GM19239 (cell line): ENCODE results near the gene PIEZO2.
A peak's percentile ranks its signal among the peaks of the same experiment; 100 is the strongest.

Source experiments
- DNase-seq: peaks from one replicate; pipeline ENCODE4 v3.0.0; 2011; ENCODE audit warnings: low spot score; ENCODE audit not compliant: insufficient read length
- FAIRE-seq: peaks from 2 replicates; lab custom pipeline; 2011; peaks lifted over from hg19 to GRCh38; lab: Jason Lieb, UNC

PIEZO2 gene

GRCh38 chr18:11077548-11078187 is 71.7 kb downstream of the PIEZO2 start:
- DNase-seq (no peak), FAIRE-seq (no peak)

- DNase-seq: no peak
These were observed 74.5 kb downstream of the PIEZO2 start for GRCh38 chr18:11074889-11075288.

GRCh38 chr18:11073971-11074370 is 75.4 kb downstream of the PIEZO2 start:
- DNase-seq: no peak
- no peak for FAIRE-seq

More at GRCh38 chr18:11074889-11075288, 74.5 kb downstream of the PIEZO2 start:
- FAIRE-seq: no peak

- DNase-seq: no peak
- no peak for FAIRE-seq
These were observed 76.7 kb downstream of the PIEZO2 start for GRCh38 chr18:11072632-11073031.

GRCh38 chr18:11071300-11071699 is 78.1 kb downstream of the PIEZO2 start:
- FAIRE-seq (no peak), DNase-seq (no peak)

- no peak for FAIRE-seq
These were observed 78.8 kb downstream of the PIEZO2 start for GRCh38 chr18:11070593-11070992.

GRCh38 chr18:11066038-11066437 is 83.3 kb downstream of the PIEZO2 start:
- DNase-seq: no peak
- no peak for FAIRE-seq

More at GRCh38 chr18:11070593-11070992, 78.8 kb downstream of the PIEZO2 start:
- DNase-seq: no peak

GRCh38 chr18:11064727-11065460 is 84.5 kb downstream of the PIEZO2 start:
- DNase-seq (no peak), FAIRE-seq (no peak)

- FAIRE-seq (no peak), DNase-seq (no peak)
These were observed 85.3 kb downstream of the PIEZO2 start for GRCh38 chr18:11064106-11064505.

- no peak for FAIRE-seq
- DNase-seq: no peak
These were observed 93.6 kb downstream of the PIEZO2 start for GRCh38 chr18:11055721-11056120.

GRCh38 chr18:11054497-11054896 is 94.9 kb downstream of the PIEZO2 start:
- DNase-seq (no peak), FAIRE-seq (no peak)

- DNase-seq: no peak
- FAIRE-seq: no peak
These were observed 96.1 kb downstream of the PIEZO2 start for GRCh38 chr18:11053293-11053692.

- FAIRE-seq: no peak
These were observed 96.6 kb downstream of the PIEZO2 start for GRCh38 chr18:11052800-11053199.

GRCh38 chr18:11051462-11051861 is 97.9 kb downstream of the PIEZO2 start:
- FAIRE-seq (no peak), DNase-seq (no peak)

More at GRCh38 chr18:11052800-11053199, 96.6 kb downstream of the PIEZO2 start:
- DNase-seq: no peak

GRCh38 chr18:11050966-11051365 is 98.4 kb downstream of the PIEZO2 start:
- FAIRE-seq: no peak
- DNase-seq: no peak

- no peak for DNase-seq
- FAIRE-seq: no peak
These were observed 101.6 kb downstream of the PIEZO2 start for GRCh38 chr18:11047817-11048216.

GRCh38 chr18:11047156-11047555 is 102.2 kb downstream of the PIEZO2 start:
- FAIRE-seq (no peak), DNase-seq (no peak)

GRCh38 chr18:11046140-11046539 is 103.2 kb downstream of the PIEZO2 start:
- DNase-seq: no peak
- FAIRE-seq: no peak

- FAIRE-seq (no peak), DNase-seq (no peak)
These were observed 105.7 kb downstream of the PIEZO2 start for GRCh38 chr18:11043694-11044093.

GRCh38 chr18:11042247-11042646 is 107.1 kb downstream of the PIEZO2 start:
- FAIRE-seq (no peak), DNase-seq (no peak)

GRCh38 chr18:11040823-11041656 is 108.3 kb downstream of the PIEZO2 start:
- DNase-seq (peak; percentile 31), FAIRE-seq (peak; percentile 28)
